ENCODE results near the gene RASD2. TPM values are rescaled to one million over a fixed set of nuclear protein-coding genes. Genes with fewer than 3 reads are reported as not detected.
A peak's percentile ranks its signal among the peaks of the same experiment; 100 is the strongest.

The RASD2 gene
- total RNA-seq, 4 donors from 2014 or later: 1.8 to 5.4 (median 1.9) TPM

DNA sequence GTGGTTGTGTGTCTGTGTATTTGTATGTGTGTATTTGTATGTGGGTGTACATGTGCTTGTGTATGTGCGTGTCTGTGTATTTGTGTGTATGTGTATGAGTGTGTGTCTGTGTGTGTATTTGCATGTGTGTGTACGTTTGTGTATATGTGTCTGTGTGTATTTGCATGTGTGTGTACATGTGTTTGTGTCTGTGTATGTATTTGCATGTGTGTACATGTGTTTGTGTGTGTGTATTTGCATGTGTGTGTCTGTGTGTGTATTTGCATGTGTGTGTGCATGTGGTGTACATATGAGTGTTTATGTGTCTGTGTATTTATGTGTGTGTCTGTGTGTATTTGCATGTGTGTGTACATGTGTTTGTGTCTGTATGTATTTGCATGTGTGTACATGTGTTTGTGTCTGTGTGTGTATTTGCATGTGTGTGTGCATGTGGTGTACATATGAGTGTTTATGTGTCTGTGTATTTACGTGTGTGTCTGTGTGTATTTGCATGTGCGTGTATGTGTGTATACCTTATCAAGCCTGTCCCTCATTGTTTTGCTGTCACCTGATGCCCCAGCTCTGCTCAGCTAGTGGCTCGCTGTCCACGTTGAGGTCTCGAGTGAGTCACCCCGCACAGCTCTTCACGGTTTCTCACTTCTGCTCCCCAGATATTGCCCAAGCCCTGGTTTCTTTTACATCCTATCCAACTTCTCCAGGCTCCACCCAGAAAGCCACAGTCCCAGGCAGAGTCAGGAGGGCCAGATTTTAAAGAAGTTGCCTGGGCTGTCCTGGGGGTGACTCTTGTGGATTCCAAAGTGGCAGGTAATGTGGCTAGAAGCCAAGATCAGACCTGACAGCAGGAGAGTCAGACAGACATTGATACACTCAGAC, 61.3 kb downstream of the RASD2 start:
- Histone ChIP-seq H3K27ac (peak overlapping the region; percentile 92 to 97 (median 97)), H3K4me3 (no peak overlapping the region), H3K9me3 (no peaks in the 10 kb centered on the region), H3K27me3 (no peaks in the 10 kb centered on the region), H3K4me1 (peaks cover 48 to 50% of the 10 kb centered on the region in 2 donors), H3K36me3 (no peaks in the 10 kb centered on the region)
- ATAC-seq (peak; percentile 68 to 94), DNase-seq (peak; percentile 88 to 94)
- intact Hi-C loops (cut with DNase I; ENCODE audit: low total_unique reads) (no loop called here), in situ Hi-C loops (cut with MboI; ENCODE audit: low sequenced_read_pairs in 4 of 4) (no loop called here)
- TF ChIP-seq, protein P1, sequence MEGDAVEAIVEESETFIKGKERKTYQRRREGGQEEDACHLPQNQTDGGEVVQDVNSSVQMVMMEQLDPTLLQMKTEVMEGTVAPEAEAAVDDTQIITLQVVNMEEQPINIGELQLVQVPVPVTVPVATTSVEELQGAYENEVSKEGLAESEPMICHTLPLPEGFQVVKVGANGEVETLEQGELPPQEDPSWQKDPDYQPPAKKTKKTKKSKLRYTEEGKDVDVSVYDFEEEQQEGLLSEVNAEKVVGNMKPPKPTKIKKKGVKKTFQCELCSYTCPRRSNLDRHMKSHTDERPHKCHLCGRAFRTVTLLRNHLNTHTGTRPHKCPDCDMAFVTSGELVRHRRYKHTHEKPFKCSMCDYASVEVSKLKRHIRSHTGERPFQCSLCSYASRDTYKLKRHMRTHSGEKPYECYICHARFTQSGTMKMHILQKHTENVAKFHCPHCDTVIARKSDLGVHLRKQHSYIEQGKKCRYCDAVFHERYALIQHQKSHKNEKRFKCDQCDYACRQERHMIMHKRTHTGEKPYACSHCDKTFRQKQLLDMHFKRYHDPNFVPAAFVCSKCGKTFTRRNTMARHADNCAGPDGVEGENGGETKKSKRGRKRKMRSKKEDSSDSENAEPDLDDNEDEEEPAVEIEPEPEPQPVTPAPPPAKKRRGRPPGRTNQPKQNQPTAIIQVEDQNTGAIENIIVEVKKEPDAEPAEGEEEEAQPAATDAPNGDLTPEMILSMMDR (IDR thresholded peaks at IDR 0.05 in 4 of 5, conservative IDR thresholded peaks at IDR 0.05 in 1 of 5): no peak
- TF ChIP-seq POLR2A (IDR thresholded peaks at IDR 0.05): peak in 1 of 2 donors; percentile 37

Other genes starting within 250 kb of the RASD2 start
- 100 to 1,000 TPM; 363 to 609 (median 425) TPM for gene TOM1, start 240.9 kb upstream of the RASD2 start, total RNA-seq
- 100 to 1,000 TPM in 1 of 4 donors, 10 to 100 TPM in 3; 11.4 to 131 (median 22.2) TPM for gene HMOX1, start 159.7 kb upstream of the RASD2 start, total RNA-seq
- gene MCM5, start 140.7 kb upstream of the RASD2 start, total RNA-seq: 10 to 100 TPM in 3 of 4 donors, 1 to 10 TPM in 1; 7.1 to 19.3 (median 14.9) TPM
- over 10,000 TPM in 2 of 4 donors, 1,000 to 10,000 TPM in 2; 7,153 to 19,373 (median 11,028) TPM for gene MB, start 76.5 kb downstream of the RASD2 start, total RNA-seq
- gene APOL6, start 107.6 kb downstream of the RASD2 start, total RNA-seq: 1 to 10 TPM; 1.5 to 4.5 (median 2.9) TPM
- gene APOL5, start 177.0 kb downstream of the RASD2 start, total RNA-seq: under 1 TPM in 1 of 4 donors, not detected in 3; 0.29 TPM

Data from gastrocnemius medialis (tissue), 4 donors.